HG03159 (cell line): ENCODE results near the gene MAST4.
"Not testable (repeated sequence)": the region's sequence is repeated elsewhere in the genome, so short reads cannot be mapped to it uniquely, and the experiment has no call there.

Source experiments
- ATAC-seq: cut with Tn5 transposase; IDR thresholded peaks from one replicate; pipeline ENCODE4 v1.9.1; 2021; ENCODE audit warnings: mild to moderate bottlenecking, moderate library complexity; ENCODE audit not compliant: unreplicated experiment

MAST4 gene

DNA sequence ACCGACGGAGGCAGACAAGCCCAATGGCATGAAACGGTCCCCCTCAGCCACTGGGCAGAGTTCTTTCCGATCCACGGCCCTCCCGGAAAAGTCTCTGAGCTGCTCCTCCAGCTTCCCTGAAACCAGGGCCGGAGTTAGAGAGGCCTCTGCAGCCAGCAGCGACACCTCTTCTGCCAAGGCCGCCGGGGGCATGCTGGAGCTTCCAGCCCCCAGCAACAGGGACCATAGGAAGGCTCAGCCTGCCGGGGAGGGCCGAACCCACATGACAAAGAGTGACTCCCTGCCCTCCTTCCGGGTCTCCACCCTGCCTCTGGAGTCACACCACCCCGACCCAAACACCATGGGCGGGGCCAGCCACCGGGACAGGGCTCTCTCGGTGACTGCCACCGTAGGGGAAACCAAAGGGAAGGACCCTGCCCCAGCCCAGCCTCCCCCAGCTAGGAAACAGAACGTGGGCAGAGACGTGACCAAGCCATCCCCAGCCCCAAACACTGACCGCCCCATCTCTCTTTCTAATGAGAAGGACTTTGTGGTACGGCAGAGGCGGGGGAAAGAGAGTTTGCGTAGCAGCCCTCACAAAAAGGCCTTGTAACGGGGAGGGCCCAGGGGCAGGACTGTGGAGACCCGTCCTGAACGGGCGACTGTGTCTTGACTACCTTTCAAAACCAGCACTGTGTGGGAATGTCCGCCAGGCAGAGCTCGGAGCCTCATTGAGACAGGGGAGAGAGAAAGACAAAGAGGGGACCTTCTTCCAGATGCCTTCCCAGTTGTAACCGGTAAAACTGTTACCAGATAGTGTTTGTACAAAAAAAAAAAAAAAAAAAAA lies 570.5 kb downstream of the MAST4 start:
- peak; percentile 43 for ATAC-seq

DNA sequence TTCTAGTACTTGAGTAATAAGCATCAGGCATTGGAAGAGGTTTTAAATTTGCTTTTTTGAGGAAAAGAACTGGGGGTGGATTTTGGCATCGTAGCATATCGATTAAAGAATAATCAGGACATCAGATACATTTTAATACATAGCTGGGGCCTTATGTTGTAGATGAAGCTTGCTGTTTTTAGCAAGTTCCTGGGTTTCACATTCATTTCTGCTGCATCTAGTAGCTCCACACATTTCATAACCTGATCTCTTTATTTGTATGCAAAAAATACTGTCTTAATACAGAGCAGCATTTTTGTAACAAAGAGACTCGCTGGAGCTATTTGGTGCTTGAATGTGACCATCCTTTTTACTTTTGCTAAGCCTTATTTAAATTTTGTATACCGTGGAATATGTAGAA lies 571.9 kb downstream of the MAST4 start:
- ATAC-seq, result no peak

DNA sequence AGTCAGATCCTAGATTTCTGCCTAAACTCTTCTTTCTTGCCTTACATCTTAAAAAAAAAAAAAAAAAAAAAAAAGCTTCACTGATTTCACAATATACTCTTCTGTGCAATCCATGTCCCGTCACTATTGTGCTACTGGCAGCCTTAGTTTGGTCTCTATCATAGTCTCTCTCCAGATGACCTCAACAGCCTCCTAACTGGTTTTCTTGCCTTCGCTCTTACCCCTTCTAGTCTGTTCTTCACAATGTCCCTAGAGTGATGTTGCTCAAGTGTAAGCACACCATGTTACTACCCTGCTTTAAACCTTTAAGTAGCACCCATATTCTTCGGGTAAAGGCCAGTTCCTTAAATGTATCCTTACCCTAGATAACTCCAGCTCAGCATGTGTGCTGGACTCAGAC lies 574.6 kb downstream of the MAST4 start:
- no peak for ATAC-seq

DNA sequence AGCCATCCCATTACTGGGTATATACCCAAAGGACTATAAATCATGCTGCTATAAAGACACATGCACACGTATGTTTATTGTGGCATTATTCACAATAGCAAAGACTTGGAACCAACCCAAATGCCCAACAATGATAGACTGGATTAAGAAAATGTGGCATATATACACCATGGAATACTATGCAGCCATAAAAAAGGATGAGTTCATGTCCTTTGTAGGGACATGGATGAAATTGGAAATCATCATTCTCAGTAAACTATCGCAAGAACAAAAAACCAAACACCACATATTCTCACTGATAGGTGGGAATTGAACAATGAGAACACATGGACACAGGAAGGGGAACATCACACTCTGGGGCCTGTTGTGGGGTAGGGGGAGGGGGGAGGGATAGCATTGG lies 577.2 kb downstream of the MAST4 start:
- not testable (repeated sequence) for ATAC-seq

DNA sequence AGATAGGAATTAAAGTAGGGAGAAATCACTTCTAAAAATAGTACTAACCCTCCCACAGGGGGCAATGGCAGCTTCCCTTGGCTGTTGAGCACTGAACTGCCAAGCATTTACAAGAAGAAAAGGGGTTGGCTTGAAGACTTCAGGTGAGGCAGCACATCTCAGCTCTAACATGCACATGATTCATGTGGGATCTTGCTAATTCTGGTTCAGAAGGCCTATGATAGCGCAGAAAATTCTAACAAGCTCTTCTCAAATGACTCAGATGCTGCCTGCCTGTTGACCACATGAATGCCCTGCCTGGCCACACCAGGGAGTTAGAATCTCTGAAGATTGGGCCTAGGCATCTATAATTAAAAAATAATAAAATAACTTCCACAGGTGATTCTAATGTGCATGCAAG lies 577.8 kb downstream of the MAST4 start:
- ATAC-seq, result no peak

- no peak for ATAC-seq
These were observed 580.7 kb downstream of the MAST4 start for GRCh38 chr5:67176936-67177335.

DNA sequence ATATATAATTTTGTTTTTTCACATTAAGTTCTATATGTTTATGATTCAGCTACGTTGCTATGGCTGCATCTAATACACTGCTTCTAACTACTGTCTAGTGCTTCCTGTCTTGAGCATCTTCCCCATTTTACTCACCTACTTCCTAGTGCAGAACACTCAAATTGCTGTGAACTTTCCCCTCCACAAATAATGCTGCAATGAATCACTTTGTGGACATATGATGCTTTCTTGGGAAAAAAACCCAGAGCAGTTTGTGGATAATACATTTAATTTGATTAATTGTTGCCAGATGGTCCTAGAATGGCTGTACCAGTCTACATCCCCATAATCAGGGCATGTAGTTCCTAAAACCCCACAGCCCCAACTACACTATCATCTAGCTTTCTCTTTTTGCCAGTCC lies 581.9 kb downstream of the MAST4 start:
- no peak for ATAC-seq

GRCh38 chr5:67178966-67179365 lies 582.8 kb downstream of the MAST4 start:
- no peak for ATAC-seq

DNA sequence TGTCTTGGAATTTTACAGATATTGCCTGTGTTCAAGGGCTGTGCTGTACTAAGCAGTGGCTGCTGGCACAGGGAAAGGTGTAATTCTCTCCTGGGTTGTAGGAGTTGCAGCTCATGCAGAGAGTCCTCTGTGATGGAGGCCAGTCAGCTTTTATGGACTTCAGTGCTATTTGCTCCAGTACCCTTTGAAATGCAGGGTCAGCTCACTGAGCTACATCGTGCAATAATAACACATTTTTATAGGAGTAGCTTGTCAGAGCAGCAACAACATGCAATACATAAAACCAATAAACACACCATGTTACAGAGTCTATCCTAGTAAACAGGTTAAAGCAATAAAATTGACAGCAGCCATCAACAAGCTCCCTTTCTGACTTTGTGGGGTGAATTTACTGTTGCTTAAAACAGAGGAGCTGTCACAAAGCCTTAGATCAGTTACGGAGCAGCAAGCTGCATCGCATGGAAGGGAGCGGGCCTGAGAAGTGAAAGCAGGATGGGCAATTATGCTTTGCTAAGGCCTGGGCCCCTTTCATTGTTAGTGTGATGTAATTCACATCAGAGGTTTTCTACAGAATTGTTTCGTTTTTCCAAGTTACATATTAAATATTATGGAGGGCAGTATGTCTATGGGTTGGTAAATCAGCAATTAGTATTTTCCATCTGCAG lies 583.6 kb downstream of the MAST4 start:
- ATAC-seq, result no peak

DNA sequence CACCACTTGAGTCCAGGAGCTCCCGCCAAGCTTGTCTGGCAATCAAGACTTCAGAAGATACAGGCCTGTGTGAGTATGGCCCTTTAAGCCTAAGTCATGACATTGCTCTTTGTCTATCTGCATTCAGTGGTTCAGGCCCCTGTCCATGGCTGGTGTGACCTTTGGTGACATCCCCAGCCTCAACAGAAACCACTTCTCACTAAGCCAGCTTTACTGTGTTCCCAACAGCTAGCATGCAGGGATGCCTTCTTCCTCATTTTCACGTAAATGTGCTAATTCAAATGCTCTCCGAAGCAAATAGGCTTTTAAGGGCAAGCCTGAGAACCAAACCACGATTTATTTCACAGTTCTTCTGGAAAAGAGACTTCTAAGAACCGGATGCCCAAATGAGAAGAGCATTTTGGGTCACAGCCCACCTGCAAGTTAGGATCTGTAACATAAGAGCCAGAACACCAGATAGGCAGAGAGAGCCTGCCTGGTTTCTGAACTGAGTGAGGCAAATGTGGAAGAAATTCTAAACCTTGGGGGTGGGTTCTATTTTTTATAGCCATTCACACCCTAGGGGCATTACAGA lies 585.5 kb downstream of the MAST4 start:
- ATAC-seq, result no peak

GRCh38 chr5:67182301-67182790 lies 586.2 kb downstream of the MAST4 start:
- ATAC-seq, result no peak

- ATAC-seq, result no peak
These were observed 587.7 kb downstream of the MAST4 start for GRCh38 chr5:67183859-67184258.

DNA sequence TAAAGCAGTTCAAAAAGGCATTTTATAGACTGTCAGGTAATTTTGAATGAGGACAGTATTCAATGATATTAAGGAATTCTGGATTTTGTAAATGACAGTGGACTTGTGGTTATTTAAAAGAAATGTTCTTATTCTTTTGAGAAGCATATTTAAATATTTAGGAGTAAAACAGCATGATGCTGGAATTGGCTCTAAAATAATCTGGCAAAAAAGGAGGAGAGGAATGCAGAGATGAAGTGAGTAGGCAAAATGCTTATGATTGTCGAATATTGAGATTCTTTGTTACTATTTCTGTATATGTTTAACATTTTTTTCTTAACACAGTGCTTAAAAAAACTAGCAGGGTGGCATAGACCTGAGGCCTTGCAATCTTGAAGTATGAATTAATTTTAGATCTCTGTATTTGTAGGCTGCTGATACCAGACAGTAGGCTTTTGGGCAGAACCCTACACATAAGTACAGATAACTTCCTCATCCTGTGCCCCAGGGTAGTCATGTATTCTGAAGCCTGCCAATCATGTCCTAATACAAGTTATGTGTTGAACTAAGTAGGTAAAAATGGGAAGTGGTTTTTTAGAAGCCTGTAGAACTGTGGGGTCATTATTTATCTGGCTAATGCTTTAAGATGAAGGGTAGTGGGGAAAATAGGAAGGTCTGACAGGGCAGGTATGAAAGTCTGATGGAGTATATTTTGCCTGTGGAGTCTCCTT lies 591.0 kb downstream of the MAST4 start:
- ATAC-seq, result peak; percentile 78

DNA sequence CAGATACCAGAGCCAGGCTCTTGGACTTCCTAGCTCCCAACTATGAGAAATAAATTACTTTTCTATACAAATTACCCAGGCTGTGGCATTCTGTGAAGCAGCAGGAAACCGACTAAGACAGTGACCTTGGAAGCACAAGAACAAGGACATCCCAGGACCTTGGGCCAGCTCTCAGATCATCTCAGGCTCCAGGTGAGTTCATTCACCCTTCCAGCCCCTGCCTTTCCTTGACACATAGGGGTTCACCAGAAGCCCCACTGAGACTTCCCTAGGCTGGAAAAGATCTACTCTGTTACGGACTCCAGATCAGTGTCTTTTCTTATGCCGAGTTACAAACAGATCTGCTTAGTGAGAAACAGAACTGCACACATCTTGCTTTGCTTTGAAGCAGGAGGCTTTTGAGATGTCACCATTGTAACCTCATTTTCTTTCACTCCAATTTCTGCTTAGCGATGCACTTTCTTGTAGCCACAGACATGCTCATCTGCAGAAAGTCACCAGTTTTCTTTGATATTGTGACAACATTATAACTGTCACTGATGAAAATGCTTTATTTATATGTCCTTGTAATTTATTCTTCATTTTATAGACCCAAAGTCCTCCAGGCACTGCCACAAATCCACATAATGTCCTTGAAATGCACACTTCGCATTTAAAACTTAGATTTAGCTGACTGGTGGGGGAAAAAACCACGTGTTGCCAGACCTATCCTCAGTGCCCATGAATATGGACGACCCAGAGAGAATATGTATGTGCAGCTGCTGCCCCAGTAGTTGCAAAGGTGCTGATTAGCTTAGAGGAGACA lies 592.3 kb downstream of the MAST4 start:
- no peak for ATAC-seq

DNA sequence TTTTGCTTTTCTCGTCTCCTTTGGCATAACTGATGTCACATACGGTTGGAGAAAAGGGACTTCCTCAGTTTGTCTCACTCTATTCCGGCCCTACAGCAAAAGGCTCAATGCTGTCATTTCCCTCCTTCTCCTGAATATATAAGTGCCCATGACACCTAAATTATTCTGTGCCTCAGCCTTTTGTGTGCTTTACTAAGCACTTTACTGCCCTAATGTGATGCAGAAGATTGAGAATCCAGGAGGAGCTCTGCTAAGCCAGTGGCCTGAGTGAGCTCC lies 592.8 kb downstream of the MAST4 start:
- ATAC-seq, result no peak

- no peak for ATAC-seq
These were observed 593.7 kb downstream of the MAST4 start for GRCh38 chr5:67189931-67190330.

GRCh38 chr5:67190410-67190809 lies 594.2 kb downstream of the MAST4 start:
- no peak for ATAC-seq

GRCh38 chr5:67190861-67191260 lies 594.7 kb downstream of the MAST4 start:
- no peak for ATAC-seq

- ATAC-seq, result no peak
These were observed 596.7 kb downstream of the MAST4 start for GRCh38 chr5:67192719-67193438.

GRCh38 chr5:67193439-67193807 lies 597.2 kb downstream of the MAST4 start:
- ATAC-seq, result no peak
